GM12873 (cell line): ENCODE results near the gene CERS5.

Source experiments
- TF ChIP-seq, protein P1 (sequence below): IDR thresholded peaks from 2 replicates; pipeline ENCODE4 v1.5.1; 2012; ENCODE audit warnings: low read depth, mild to moderate bottlenecking, moderate library complexity, low read length, control low read depth; ENCODE audit not compliant: insufficient read depth; ENCODE audit errors: missing control alignments

Gene CERS5

GRCh38 chr12:50205648-50206047 lies 38.5 kb upstream of the CERS5 start:
- TF ChIP-seq, protein P1, sequence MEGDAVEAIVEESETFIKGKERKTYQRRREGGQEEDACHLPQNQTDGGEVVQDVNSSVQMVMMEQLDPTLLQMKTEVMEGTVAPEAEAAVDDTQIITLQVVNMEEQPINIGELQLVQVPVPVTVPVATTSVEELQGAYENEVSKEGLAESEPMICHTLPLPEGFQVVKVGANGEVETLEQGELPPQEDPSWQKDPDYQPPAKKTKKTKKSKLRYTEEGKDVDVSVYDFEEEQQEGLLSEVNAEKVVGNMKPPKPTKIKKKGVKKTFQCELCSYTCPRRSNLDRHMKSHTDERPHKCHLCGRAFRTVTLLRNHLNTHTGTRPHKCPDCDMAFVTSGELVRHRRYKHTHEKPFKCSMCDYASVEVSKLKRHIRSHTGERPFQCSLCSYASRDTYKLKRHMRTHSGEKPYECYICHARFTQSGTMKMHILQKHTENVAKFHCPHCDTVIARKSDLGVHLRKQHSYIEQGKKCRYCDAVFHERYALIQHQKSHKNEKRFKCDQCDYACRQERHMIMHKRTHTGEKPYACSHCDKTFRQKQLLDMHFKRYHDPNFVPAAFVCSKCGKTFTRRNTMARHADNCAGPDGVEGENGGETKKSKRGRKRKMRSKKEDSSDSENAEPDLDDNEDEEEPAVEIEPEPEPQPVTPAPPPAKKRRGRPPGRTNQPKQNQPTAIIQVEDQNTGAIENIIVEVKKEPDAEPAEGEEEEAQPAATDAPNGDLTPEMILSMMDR, result no peak

DNA sequence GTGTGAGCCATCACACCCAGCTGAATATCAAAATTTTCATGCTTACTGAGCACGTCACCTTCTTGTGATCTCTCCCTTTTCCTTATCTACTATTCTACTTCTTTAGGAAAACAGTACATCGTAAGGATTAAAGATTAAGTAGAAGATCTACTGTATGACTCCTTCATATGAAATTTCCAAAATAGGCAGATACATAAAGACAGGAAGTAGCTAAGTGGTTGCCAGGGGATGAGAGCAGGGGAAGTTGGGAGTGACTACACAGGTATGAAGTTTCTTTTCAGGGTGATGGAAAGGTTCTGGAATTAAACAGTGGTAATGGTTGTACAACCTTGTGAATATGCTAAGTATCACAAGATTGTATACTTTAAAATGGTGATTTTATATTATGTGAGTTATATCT lies 36.5 kb upstream of the CERS5 start:
- TF ChIP-seq, protein P1, result no peak

- TF ChIP-seq, protein P1, result no peak
These were observed 34.9 kb upstream of the CERS5 start for GRCh38 chr12:50201987-50202521.

- TF ChIP-seq, protein P1, result no peak
These were observed 33.5 kb upstream of the CERS5 start for GRCh38 chr12:50200552-50201273.

GRCh38 chr12:50198829-50199228 lies 31.7 kb upstream of the CERS5 start:
- TF ChIP-seq, protein P1, result no peak

- TF ChIP-seq, protein P1, result no peak
These were observed 30.1 kb upstream of the CERS5 start for GRCh38 chr12:50197297-50197727.

DNA sequence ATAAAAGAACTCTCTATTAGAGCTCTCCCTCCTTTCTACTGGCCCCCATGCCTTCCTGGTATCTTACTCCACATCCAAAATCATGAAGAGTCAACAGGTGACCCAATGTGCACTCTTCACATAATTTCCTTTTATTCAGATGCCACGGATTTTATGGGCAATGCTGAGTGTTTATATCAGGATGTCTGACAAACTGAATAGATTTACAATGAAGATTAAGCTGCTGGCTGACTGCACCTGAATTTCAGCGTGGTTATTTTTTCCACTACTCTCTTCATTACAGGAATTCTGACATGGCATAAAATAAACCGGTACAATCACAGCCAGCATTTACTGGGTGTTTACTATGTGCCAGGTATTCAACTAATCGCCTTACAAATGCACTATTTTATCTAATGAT lies 29.4 kb upstream of the CERS5 start:
- TF ChIP-seq, protein P1, result no peak
